GM18505 (cell line): ENCODE data around the gene CAPN10.

Source experiments
- ATAC-seq: cut with Tn5 transposase; IDR thresholded peaks from one replicate; pipeline ENCODE4 v1.9.1; 2021; ENCODE audit not compliant: unreplicated experiment
- POLR2A ChIP-seq: IDR thresholded peaks from 4 replicates; pipeline ENCODE4 v1.6.1; 2011; ENCODE audit warnings: borderline replicate concordance; ENCODE audit not compliant: insufficient read depth, insufficient read length; ENCODE audit errors: extremely low read depth

The CAPN10 gene

DNA sequence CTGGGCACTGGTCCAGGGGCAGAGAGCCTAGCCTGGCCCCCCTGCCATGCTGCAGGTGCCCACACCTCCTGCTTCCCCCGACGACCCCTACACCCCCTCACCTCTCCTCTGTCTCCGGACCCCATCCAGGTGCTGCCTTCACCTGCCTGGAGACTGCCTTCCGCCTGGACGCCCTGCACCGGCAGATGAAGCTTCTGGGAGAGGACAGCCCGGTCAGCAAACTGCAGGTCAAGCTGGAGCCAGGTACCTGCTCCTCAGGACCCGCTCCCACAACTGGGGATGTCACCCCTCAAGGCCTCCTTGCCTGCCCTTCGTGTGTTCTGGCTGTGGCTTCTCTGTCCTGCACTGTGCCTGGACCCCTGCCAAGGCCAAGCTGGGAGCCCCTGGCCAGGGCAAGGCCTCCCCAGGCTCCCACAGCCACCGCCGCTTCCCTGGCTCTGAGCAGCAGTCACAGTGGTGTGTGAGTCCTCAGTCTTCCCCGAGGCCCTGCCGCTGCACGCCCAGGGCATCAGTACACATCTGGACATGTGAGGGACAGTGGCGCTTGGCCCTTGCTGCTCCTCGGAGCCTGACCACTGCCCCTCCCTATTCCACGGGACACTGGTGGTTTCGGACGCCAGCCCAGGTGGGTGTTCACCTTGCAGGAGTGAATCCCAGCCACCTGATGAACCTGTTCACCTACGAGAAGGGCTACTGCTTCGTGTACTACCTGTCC, 12.0 kb upstream of the CAPN10 start:
- ATAC-seq: no peak
- peak; percentile 11 for TF ChIP-seq POLR2A

GRCh38 chr2:240575101-240575965, 11.2 kb upstream of the CAPN10 start:
- TF ChIP-seq POLR2A: no peak
- no peak for ATAC-seq

DNA sequence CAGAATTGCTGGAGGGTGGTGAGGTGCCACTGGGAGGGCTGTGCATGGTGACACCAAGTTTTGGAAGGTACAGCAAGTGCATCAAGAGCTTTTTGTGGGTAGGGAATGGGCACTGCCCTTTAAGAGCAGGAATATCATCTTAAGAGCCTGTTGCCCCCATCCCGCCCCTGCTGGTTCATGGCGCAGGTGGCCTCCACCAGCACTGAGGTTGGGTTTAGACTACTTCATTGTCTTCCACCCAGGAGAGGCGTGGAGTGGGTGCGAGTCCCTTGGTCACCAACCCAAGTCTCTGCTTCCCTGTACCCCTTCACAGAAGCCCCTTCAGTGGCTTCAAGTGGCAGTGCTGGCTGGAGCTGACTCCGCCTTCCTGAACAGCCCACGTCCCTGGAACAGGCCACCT, 10.5 kb upstream of the CAPN10 start:
- no peak for TF ChIP-seq POLR2A
- no peak for ATAC-seq

DNA sequence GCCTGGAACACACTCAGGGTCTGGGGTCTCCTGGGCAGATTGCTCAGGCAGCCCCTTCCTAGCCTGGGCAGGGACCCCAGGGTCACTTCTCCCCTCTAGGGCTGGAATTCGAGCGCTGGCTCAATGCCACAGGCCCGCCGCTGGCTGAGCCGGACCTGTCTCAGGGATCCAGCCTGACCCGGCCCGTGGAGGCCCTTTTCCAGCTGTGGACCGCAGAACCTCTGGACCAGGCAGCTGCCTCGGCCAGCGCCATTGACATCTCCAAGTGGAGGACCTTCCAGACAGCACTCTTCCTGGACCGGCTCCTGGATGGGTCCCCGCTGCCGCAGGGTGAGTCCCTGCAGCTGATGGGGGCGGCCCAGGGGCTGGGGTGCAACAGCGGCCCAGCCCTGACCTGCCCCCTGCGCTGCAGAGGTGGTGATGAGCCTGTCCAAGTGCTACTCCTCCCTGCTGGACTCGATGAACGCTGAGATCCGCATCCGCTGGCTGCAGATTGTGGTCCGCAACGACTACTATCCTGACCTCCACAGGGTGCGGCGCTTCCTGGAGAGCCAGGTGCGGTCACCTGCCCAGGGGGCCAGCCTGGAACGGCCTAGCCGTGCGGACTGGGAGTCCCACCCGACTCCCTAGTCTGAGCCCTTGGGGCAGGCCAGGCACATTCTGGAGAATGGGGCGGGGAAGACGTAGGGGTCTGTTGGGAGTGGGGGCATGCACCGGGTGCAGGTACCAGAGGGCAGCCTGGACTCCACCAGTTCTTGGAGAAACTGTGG, 9.9 kb upstream of the CAPN10 start:
- no peak for TF ChIP-seq POLR2A

DNA sequence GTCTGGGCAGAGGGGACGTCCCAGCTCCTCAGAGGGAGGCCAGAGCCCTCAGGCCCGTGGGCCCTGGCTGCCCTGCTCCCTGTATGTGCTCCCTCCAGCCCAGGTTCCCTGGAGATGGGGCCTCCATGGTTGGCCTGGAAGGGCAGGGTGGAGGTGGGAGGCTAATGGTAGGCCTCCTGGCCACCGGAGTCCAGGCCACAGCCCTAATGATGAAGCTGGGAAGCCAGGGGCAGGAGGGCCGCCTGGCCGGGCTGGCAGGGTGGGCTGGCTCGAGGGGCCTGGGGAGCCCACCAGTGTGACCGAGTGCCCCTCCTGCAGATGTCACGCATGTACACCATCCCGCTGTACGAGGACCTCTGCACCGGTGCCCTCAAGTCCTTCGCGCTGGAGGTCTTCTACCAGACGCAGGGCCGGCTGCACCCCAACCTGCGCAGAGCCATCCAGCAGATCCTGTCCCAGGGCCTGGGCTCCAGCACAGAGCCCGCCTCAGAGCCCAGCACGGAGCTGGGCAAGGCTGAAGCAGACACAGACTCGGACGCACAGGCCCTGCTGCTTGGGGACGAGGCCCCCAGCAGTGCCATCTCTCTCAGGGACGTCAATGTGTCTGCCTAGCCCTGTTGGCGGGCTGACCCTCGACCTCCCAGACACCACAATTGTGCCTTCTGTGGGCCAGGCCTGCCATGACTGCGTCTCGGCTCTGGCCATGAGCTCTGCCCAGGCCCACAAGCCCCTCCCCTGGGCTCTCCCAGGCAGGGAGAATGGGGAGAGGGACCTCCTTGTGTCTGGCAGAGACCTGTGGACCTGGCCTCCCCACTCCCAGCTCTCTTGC, 9.0 kb upstream of the CAPN10 start:
- no peak for ATAC-seq
- no peak for TF ChIP-seq POLR2A

More for the DNA sequence above, 9.9 kb upstream of the CAPN10 start:
- ATAC-seq: no peak

DNA sequence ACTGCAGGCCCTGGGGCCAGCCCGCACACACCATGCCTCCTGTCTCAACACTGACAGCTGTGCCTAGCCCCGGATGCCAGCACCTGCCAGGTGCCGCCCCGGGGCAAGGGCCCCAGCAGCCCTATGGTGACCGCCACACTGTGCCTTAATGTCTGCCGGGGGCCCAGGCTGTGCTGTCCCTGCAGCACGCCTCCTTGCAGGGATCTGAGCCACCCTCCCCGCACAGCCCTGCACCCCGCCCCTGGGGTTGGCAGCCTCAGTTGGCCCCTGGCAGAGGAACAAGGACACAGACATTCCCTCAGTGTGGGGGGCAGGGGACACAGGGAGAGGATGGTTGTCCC, 8.5 kb upstream of the CAPN10 start:
- ATAC-seq: no peak
- no peak for TF ChIP-seq POLR2A

GRCh38 chr2:240578488-240578887, 8.0 kb upstream of the CAPN10 start:
- no peak for TF ChIP-seq POLR2A
- no peak for ATAC-seq

DNA sequence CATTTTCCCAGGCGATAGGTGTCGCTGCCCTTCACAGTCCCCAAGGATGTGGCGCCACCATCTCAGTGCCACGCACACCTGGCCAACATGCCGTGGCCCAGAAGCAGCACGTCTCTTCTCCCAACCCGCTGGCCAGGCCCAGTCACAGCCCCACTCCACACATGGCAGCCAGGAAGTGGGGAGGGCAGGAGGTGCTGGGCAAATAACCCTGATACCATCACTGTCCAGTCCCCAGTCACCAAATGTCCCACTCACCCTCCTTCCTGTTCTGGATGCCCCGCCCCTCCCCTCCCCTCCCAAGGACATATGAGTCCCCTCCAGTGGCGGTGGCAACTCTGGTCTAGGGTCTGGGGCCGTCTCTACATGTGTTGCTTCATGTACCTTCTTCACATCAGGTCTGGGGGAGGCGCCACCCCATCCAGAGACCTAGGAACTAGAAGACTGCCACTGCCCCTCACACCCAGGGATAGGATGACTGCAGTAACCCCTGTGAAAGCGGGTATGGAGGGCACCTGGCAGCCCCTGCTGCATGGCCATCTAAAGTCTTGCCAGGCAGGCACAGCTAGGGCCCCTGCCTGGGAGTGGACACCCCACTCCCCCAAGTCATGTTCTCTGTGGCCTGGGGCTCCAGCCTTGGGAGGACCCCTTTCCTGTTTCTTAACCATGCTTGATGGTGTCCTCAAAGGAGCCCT, 7.3 kb upstream of the CAPN10 start:
- ATAC-seq: no peak
- TF ChIP-seq POLR2A: no peak

DNA sequence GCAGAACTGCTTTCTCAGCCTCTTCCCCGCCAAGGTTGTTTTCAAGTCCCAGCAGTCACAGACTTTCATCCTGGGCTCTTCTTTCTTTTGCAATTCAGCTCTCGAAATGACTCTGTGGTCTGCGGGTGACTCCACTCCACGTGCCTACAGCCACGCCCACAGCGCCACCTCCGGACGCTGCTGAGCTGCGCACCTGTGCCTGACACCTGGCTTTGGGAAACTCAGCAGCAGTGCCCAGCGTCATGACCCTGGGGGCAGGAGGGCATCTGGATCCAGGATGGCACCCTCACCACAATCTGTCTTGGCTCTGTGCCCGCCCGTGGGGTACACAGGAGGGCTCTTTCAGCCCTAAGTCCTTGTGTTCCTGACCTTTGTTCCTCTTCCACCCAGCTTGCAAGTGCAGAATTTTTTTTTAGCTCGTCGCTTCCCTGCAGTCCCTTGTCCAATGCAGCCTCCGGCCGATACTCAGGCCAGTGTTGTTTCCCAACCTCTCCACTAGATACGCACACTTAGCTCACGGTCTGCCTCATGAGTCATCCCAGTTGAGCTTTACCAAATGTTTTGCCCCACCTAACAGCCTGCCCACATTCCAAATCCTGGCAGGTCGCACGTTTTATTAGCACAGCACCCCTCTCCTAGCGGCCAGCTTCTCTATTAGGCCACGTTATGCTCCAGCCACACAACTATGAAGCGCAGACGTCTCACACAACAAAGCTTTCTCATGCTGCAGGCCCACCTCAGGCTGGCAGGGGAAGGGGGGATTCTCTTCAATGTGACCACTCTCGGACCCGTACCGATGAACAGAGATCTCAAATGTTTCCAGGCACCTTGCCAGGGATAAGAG, 6.5 kb upstream of the CAPN10 start:
- no peak for TF ChIP-seq POLR2A
- ATAC-seq: no peak

- no peak for ATAC-seq
- no peak for TF ChIP-seq POLR2A
These were observed 4.7 kb upstream of the CAPN10 start for GRCh38 chr2:240581811-240582210.

GRCh38 chr2:240582781-240583180, 3.8 kb upstream of the CAPN10 start:
- ATAC-seq: no peak
- no peak for TF ChIP-seq POLR2A

GRCh38 chr2:240583774-240584173, 2.8 kb upstream of the CAPN10 start:
- TF ChIP-seq POLR2A: no peak
- ATAC-seq: no peak

GRCh38 chr2:240584486-240585031, 2.0 kb upstream of the CAPN10 start:
- peak; percentile 46 for ATAC-seq

More at GRCh38 chr2:240584486-240585031, 2.0 kb upstream of the CAPN10 start:
- TF ChIP-seq POLR2A: peak; percentile 86
